Thoracic aorta (tissue), 2 donors: ENCODE results near the gene VIPR2. TPM values are rescaled to one million over a fixed set of nuclear protein-coding genes. Genes with fewer than 3 reads are reported as not detected.

Experiments
- ATAC-seq: fragments of 150-250 bp; one replicate; pipeline ENCODE4 v1.8.0; 2017; ENCODE audit warnings: low read depth; ENCODE audit not compliant: insufficient number of reproducible peaks, low FRiP score
- DNase-seq: peaks from one replicate; pipeline ENCODE4 v3.0.0-alpha.2; 2020; ENCODE audit warnings: low spot score
- H3K27ac ChIP-seq, 2 donors: fragments of 200-600 bp; sonication (generic); 1 replicate in 1 of 2; 2 replicates in 1 of 2; pipeline ENCODE4 v1.5.1; 2016; ENCODE audit warnings: mild to moderate bottlenecking in 2 of 2, moderate library complexity in 2 of 2
- H3K27me3 ChIP-seq: fragments of 200-600 bp; sonication (generic); replicated peaks from 2 replicates; pipeline ENCODE4 v1.6.0; 2016; ENCODE audit warnings: mild to moderate bottlenecking; ENCODE audit not compliant: insufficient read depth
- H3K36me3 ChIP-seq: fragments of 200-600 bp; sonication (generic); one replicate; pipeline ENCODE4 v1.5.1; 2016
- H3K4me1 ChIP-seq, 2 donors: fragments of 200-600 bp; sonication (generic); 1 replicate in 1 of 2; 2 replicates in 1 of 2; pipeline versions ENCODE4 v1.5.1 to v1.6.0; 2016; ENCODE audit warnings: low read depth in 2 of 2, mild to moderate bottlenecking in 1 of 2; ENCODE audit not compliant: control insufficient read depth in 1 of 2
- H3K4me3 ChIP-seq: fragments of 200-600 bp; sonication (generic); 2 replicates; pipeline ENCODE4 v1.5.1; 2016; ENCODE audit warnings: mild to moderate bottlenecking
- H3K9me3 ChIP-seq: fragments of 200-600 bp; sonication (generic); 2 replicates; pipeline ENCODE4 v1.5.1; 2016
- CTCF ChIP-seq: fragments of 200-600 bp; sonication (generic); IDR thresholded peaks from one replicate; pipeline ENCODE4 v1.5.1; 2019; ENCODE audit warnings: antibody characterized with exemption
- total RNA-seq, 2 donors: library from RNA; depleted of rRNA; stranded (reverse); fragments of >200 nt; gene quantifications; one replicate each; pipeline versions ENCODE4 v1.1.0 to v1.2.3, GENCODE V29; 2016

The VIPR2 gene
- total RNA-seq, 2 donors from 2014 or later: 18.3 to 29.5 TPM

- no peak for TF ChIP-seq CTCF
- H3K9me3 ChIP-seq: no peaks in the 10 kb centered on the region
- no peak for ATAC-seq
- no peaks in the 10 kb centered on the region for H3K4me1 ChIP-seq
- H3K4me3 ChIP-seq: no peak overlapping the region
- H3K27ac ChIP-seq: no peak overlapping the region
- no peaks in the 10 kb centered on the region for H3K27me3 ChIP-seq
- DNase-seq: no peak
- no peaks in the 10 kb centered on the region for H3K36me3 ChIP-seq
Observed at GRCh38 chr7:159160450-159160849, 15.8 kb upstream of the VIPR2 start.

GRCh38 chr7:159159731-159160130, 15.1 kb upstream of the VIPR2 start:
- Histone ChIP-seq H3K4me3 (no peak overlapping the region), H3K27ac (no peak overlapping the region), H3K27me3 (no peaks in the 10 kb centered on the region), H3K36me3 (no peaks in the 10 kb centered on the region), H3K4me1 (no peaks in the 10 kb centered on the region), H3K9me3 (no peaks in the 10 kb centered on the region)
- ATAC-seq: no peak
- no peak for TF ChIP-seq CTCF
- no peak for DNase-seq

- H3K4me1 ChIP-seq: no peaks in the 10 kb centered on the region
- ATAC-seq: no peak
- H3K27ac ChIP-seq: no peak overlapping the region
- no peaks in the 10 kb centered on the region for H3K9me3 ChIP-seq
- no peaks in the 10 kb centered on the region for H3K27me3 ChIP-seq
- H3K4me3 ChIP-seq: no peak overlapping the region
- no peak for TF ChIP-seq CTCF
- H3K36me3 ChIP-seq: no peaks in the 10 kb centered on the region
- no peak for DNase-seq
Observed at GRCh38 chr7:159158888-159159405, 14.3 kb upstream of the VIPR2 start.

GRCh38 chr7:159158125-159158887, 13.6 kb upstream of the VIPR2 start:
- H3K36me3 ChIP-seq: no peaks in the 10 kb centered on the region
- ATAC-seq: no peak
- TF ChIP-seq CTCF: no peak
- H3K4me3 ChIP-seq: no peak overlapping the region
- no peaks in the 10 kb centered on the region for H3K9me3 ChIP-seq
- H3K27me3 ChIP-seq: no peaks in the 10 kb centered on the region
- H3K4me1 ChIP-seq: no peaks in the 10 kb centered on the region
- DNase-seq: no peak
- no peak overlapping the region for H3K27ac ChIP-seq

GRCh38 chr7:159157714-159158113, 13.0 kb upstream of the VIPR2 start:
- no peak for TF ChIP-seq CTCF
- no peak overlapping the region for H3K27ac ChIP-seq
- DNase-seq (no peak), ATAC-seq (no peak)
- H3K9me3 ChIP-seq: no peaks in the 10 kb centered on the region
- no peaks in the 10 kb centered on the region for H3K36me3 ChIP-seq
- no peaks in the 10 kb centered on the region for H3K27me3 ChIP-seq
- H3K4me1 ChIP-seq: no peaks in the 10 kb centered on the region
- H3K4me3 ChIP-seq: no peak overlapping the region
